HepG2 (cell line): ENCODE measurements around the gene GZF1. TPM values are rescaled to one million over a fixed set of nuclear protein-coding genes. Genes with fewer than 3 reads are reported as not detected.

Experiments used
- ASH2L ChIP-seq: fragments of 300-600, 200-600 bp; sonication (generic); IDR thresholded peaks from 2 replicates; pipeline ENCODE4 v1.7.0; 2017; ENCODE audit warnings: low read depth, mild to moderate bottlenecking, moderate library complexity, mixed read lengths, low read length; ENCODE audit not compliant: insufficient read length
- EEA1 ChIP-seq: sonication (generic); formaldehyde crosslinking; IDR thresholded peaks from 2 replicates; pipeline ENCODE4 v1.5.1; 2020; ENCODE audit warnings: mild to moderate bottlenecking, missing genetic modification reagents, borderline replicate concordance
- ELF3 ChIP-seq: IDR thresholded peaks from 2 replicates; pipeline ENCODE4 v1.6.1; 2016; ENCODE audit warnings: missing genetic modification reagents, missing compliant biosample characterization
- GLI4 ChIP-seq: sonication (generic); formaldehyde crosslinking; IDR thresholded peaks from 2 replicates; pipeline ENCODE4 v1.5.1; 2020; ENCODE audit warnings: missing genetic modification reagents, mild to moderate bottlenecking, moderate library complexity, borderline replicate concordance
- KLF9 ChIP-seq: IDR thresholded peaks from 2 replicates; pipeline ENCODE4 v1.6.1; 2016; ENCODE audit warnings: low read depth
- NFKB2 ChIP-seq: sonication (generic); formaldehyde crosslinking; IDR thresholded peaks from 2 replicates; pipeline ENCODE4 v1.4.0; 2020; ENCODE audit warnings: missing genetic modification reagents, borderline replicate concordance
- NR2C2 ChIP-seq: sonication (generic); formaldehyde crosslinking; IDR thresholded peaks from 2 replicates; pipeline ENCODE4 v1.4.0; 2020; ENCODE audit warnings: missing genetic modification reagents, mild to moderate bottlenecking, moderate library complexity, borderline replicate concordance
- REL ChIP-seq: sonication (generic); formaldehyde crosslinking; conservative IDR thresholded peaks from 2 replicates; pipeline ENCODE4 v1.8.0; 2022; ENCODE audit warnings: mild to moderate bottlenecking, missing genetic modification reagents, moderate library complexity
- SETDB1 ChIP-seq: sonication (generic); formaldehyde crosslinking; IDR thresholded peaks from 2 replicates; pipeline ENCODE4 v1.5.1; 2020; ENCODE audit warnings: missing genetic modification reagents, mild to moderate bottlenecking, borderline replicate concordance
- SP4 ChIP-seq: sonication (generic); formaldehyde crosslinking; IDR thresholded peaks from 2 replicates; pipeline ENCODE4 v1.8.1; 2023; ENCODE audit warnings: mild to moderate bottlenecking, missing genetic modification reagents
- ZNF567 ChIP-seq: sonication (generic); formaldehyde crosslinking; IDR thresholded peaks from 2 replicates; pipeline ENCODE4 v1.8.1; 2023; ENCODE audit warnings: mild to moderate bottlenecking, missing genetic modification reagents, borderline replicate concordance
- ZNF768 ChIP-seq: sonication (generic); formaldehyde crosslinking; IDR thresholded peaks from 2 replicates; pipeline ENCODE4 v1.4.0; 2020; ENCODE audit warnings: missing genetic modification reagents
- polyA plus RNA-seq, 8 experiments: library from polyadenylated mRNA; depleted of rRNA in 3 of 8; stranded (reverse) in 7 of 8; unstranded in 1 of 8; fragments of >200 nt; fragmentation: Illumina TruSeq in 4 of 8; extraction: Trizol in 4 of 8; gene quantifications; 2 replicates each; pipeline versions ENCODE4 v1.2.1 to v1.2.3, GENCODE V29; 2011 to 2016; ENCODE audit warnings: low read depth in 4 of 8, missing spikeins in 1 of 8, mixed read lengths in 1 of 8; ENCODE audit not compliant: insufficient read depth in 1 of 8
- total RNA-seq, 5 experiments: library from RNA; depleted of rRNA; stranded (reverse); fragments of >200 nt; fragmentation: Illumina TruSeq; extraction: Trizol; gene quantifications; 2 replicates each; pipeline ENCODE4 v1.2.3, GENCODE V29; 2016; ENCODE audit warnings: low read depth in 1 of 5
- TF ChIP-seq, protein P1 (sequence below): sonication (generic); formaldehyde crosslinking; IDR thresholded peaks from 2 replicates; pipeline ENCODE4 v1.4.0; 2020; ENCODE audit warnings: mild to moderate bottlenecking, missing genetic modification reagents
- TF ChIP-seq, protein P2 (sequence below): sonication (generic); formaldehyde crosslinking; IDR thresholded peaks from one replicate; pipeline ENCODE4 v1.5.1; 2020; ENCODE audit warnings: mild to moderate bottlenecking, missing genetic modification reagents; ENCODE audit errors: not compliant biosample characterization
- TF ChIP-seq, protein P3 (sequence below): sonication (generic); formaldehyde crosslinking; IDR thresholded peaks from 2 replicates; pipeline ENCODE4 v1.5.0; 2020; ENCODE audit warnings: mild to moderate bottlenecking, missing genetic modification reagents, moderate library complexity
- TF ChIP-seq, protein P4 (sequence below): sonication (generic); formaldehyde crosslinking; IDR thresholded peaks from 2 replicates; pipeline ENCODE4 v1.5.0; 2020; ENCODE audit warnings: missing genetic modification reagents

GZF1 gene
- total and polyA plus RNA-seq, 2 of the 13 experiments (the other 11 are each of a cell fraction or from before 2014, with no cell fraction given) = 16.9 to 26.0 TPM

DNA sequence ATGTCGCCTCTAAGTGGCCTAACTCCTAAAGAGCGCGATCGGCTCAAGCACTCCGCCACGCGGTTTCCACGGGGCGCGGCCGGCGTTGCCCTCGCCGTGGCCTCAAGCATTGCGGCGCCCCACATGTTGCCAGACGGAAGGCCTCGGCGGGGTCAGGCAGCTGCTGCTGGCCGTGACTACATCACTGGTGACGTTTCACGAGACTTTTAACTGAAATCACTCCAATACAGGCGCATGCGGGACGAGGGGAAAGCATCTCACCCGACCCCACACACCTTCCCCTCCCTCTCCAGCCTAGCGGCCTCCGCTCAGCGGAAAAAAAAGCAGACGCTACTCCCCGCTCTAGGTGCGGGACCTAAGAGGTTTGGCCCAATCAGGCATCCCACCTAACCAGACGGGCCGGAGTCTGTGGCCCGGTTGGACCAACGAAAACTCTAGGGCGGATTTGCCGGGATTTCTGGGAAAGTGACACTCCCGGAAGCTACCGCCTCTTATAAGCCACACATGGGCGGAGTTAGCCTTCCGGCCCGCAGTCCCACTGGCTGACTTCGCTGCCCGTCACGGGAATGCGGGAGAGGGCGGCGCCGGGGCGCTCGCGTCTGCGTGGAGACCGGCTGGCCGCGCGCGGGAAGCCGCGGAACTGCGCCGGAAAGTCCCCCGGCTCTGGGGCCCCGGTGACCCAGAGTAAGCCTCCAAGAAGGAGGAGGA lies 11.6 kb upstream of the GZF1 start, which contains the start of gene NXT1 (continued):
- TF ChIP-seq KLF9 (CRISPR knock-in tag) = 0 out of 2 replicates have a peak, but pooled peaks have one; percentile 21
- TF ChIP-seq, protein P1, sequence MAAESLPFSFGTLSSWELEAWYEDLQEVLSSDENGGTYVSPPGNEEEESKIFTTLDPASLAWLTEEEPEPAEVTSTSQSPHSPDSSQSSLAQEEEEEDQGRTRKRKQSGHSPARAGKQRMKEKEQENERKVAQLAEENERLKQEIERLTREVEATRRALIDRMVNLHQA (CRISPR knock-in tag) = no peak
- TF ChIP-seq, protein P2, sequence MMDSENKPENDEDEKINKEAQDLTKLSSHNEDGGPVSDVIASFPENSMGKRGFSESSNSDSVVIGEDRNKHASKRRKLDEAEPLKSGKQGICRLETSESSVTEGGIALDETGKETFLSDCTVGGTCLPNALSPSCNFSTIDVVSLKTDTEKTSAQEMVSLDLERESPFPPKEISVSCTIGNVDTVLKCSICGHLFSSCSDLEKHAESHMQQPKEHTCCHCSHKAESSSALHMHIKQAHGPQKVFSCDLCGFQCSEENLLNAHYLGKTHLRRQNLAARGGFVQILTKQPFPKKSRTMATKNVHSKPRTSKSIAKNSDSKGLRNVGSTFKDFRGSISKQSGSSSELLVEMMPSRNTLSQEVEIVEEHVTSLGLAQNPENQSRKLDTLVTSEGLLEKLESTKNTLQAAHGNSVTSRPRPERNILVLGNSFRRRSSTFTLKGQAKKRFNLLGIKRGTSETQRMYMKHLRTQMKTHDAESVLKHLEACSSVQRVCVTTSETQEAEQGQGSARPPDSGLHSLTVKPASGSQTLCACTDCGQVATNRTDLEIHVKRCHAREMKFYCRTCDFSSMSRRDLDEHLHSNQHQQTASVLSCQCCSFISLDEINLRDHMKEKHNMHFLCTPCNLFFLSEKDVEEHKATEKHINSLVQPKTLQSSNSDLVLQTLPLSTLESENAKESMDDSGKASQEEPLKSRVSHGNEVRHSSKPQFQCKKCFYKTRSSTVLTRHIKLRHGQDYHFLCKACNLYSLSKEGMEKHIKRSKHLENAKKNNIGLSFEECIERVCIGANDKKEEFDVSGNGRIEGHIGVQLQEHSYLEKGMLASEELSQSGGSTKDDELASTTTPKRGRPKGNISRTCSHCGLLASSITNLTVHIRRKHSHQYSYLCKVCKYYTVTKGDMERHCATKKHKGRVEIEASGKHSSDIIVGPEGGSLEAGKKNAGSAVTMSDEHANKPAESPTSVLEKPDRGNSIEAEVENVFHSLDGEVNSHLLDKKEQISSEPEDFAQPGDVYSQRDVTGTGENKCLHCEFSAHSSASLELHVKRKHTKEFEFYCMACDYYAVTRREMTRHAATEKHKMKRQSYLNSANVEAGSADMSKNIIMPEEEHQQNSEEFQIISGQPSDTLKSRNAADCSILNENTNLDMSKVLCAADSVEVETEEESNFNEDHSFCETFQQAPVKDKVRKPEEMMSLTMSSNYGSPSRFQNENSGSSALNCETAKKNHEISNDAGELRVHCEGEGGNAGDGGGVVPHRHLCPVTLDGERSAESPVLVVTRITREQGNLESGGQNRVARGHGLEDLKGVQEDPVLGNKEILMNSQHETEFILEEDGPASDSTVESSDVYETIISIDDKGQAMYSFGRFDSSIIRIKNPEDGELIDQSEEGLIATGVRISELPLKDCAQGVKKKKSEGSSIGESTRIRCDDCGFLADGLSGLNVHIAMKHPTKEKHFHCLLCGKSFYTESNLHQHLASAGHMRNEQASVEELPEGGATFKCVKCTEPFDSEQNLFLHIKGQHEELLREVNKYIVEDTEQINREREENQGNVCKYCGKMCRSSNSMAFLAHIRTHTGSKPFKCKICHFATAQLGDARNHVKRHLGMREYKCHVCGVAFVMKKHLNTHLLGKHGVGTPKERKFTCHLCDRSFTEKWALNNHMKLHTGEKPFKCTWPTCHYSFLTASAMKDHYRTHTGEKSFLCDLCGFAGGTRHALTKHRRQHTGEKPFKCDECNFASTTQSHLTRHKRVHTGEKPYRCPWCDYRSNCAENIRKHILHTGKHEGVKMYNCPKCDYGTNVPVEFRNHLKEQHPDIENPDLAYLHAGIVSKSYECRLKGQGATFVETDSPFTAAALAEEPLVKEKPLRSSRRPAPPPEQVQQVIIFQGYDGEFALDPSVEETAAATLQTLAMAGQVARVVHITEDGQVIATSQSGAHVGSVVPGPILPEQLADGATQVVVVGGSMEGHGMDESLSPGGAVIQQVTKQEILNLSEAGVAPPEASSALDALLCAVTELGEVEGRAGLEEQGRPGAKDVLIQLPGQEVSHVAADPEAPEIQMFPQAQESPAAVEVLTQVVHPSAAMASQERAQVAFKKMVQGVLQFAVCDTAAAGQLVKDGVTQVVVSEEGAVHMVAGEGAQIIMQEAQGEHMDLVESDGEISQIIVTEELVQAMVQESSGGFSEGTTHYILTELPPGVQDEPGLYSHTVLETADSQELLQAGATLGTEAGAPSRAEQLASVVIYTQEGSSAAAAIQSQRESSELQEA = peak; percentile 85
- peak; percentile 91 for TF ChIP-seq ASH2L
- TF ChIP-seq SETDB1 (CRISPR knock-in tag) = no peak; the same call in 1 of the 2 replicates
- TF ChIP-seq ELF3 (CRISPR knock-in tag) = peak; percentile 74; the same call in 1 of the 2 replicates
- TF ChIP-seq, protein P3, sequence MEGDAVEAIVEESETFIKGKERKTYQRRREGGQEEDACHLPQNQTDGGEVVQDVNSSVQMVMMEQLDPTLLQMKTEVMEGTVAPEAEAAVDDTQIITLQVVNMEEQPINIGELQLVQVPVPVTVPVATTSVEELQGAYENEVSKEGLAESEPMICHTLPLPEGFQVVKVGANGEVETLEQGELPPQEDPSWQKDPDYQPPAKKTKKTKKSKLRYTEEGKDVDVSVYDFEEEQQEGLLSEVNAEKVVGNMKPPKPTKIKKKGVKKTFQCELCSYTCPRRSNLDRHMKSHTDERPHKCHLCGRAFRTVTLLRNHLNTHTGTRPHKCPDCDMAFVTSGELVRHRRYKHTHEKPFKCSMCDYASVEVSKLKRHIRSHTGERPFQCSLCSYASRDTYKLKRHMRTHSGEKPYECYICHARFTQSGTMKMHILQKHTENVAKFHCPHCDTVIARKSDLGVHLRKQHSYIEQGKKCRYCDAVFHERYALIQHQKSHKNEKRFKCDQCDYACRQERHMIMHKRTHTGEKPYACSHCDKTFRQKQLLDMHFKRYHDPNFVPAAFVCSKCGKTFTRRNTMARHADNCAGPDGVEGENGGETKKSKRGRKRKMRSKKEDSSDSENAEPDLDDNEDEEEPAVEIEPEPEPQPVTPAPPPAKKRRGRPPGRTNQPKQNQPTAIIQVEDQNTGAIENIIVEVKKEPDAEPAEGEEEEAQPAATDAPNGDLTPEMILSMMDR = peak; percentile 45
- TF ChIP-seq ZNF567 (CRISPR knock-in tag) = peak; percentile 39; the same call in 1 of the 2 replicates
- peak; percentile 74 for TF ChIP-seq NR2C2 (CRISPR knock-in tag)
- peak; percentile 100 for TF ChIP-seq SP4 (CRISPR knock-in tag)
- peak; percentile 90; the same call in 1 of the 2 replicates for TF ChIP-seq NFKB2 (CRISPR knock-in tag)
- TF ChIP-seq, protein P4, sequence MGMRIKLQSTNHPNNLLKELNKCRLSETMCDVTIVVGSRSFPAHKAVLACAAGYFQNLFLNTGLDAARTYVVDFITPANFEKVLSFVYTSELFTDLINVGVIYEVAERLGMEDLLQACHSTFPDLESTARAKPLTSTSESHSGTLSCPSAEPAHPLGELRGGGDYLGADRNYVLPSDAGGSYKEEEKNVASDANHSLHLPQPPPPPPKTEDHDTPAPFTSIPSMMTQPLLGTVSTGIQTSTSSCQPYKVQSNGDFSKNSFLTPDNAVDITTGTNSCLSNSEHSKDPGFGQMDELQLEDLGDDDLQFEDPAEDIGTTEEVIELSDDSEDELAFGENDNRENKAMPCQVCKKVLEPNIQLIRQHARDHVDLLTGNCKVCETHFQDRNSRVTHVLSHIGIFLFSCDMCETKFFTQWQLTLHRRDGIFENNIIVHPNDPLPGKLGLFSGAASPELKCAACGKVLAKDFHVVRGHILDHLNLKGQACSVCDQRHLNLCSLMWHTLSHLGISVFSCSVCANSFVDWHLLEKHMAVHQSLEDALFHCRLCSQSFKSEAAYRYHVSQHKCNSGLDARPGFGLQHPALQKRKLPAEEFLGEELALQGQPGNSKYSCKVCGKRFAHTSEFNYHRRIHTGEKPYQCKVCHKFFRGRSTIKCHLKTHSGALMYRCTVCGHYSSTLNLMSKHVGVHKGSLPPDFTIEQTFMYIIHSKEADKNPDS (CRISPR knock-in tag) = peak; percentile 91
- TF ChIP-seq ZNF768 = peak; percentile 89
- TF ChIP-seq GLI4 (CRISPR knock-in tag) = peak; percentile 75; the same call in 1 of the 2 replicates
- peak; percentile 93 for TF ChIP-seq EEA1 (CRISPR knock-in tag)
- no peak; the same call in 1 of the 2 replicates for TF ChIP-seq REL (CRISPR knock-in tag)
